Vagina (tissue), 2 donors: ENCODE data around the gene MB. TPM values are rescaled to one million over a fixed set of nuclear protein-coding genes. Genes with fewer than 3 reads are reported as not detected.

Source experiments
- DNase-seq, 2 donors: peaks; one replicate each; pipeline ENCODE4 v3.0.0-alpha.2; 2017; ENCODE audit errors: extremely low spot score in 2 of 2
- H3K27ac ChIP-seq: fragments of 200-600 bp; sonication (generic); one replicate; pipeline ENCODE4 v1.5.1; 2019
- H3K27me3 ChIP-seq: fragments of 200-600 bp; sonication (generic); one replicate; pipeline ENCODE4 v1.5.1; 2019
- H3K36me3 ChIP-seq, 2 donors: fragments of 200-600 bp; sonication (generic); one replicate each; pipeline ENCODE4 v1.5.1; 2017 to 2019
- H3K4me1 ChIP-seq: fragments of 200-600 bp; sonication (generic); one replicate; pipeline ENCODE4 v1.5.1; 2019
- H3K4me3 ChIP-seq, 2 donors: fragments of 200-600 bp; sonication (generic); 1 replicate in 1 of 2; 2 replicates in 1 of 2; pipeline ENCODE4 v1.5.1; 2016 to 2019
- H3K9me3 ChIP-seq: fragments of 200-600 bp; sonication (generic); one replicate; pipeline ENCODE4 v1.5.1; 2019
- CTCF ChIP-seq, 3 experiments: fragments of 450-650 bp in 2 of 3; fragments of 200-600 bp in 1 of 3; sonication (generic) in 1 of 3; IDR thresholded peaks; one replicate each; pipeline ENCODE4 v1.5.1; 2017 to 2019; ENCODE audit warnings: antibody characterized with exemption in 3 of 3, mild to moderate bottlenecking in 2 of 3, moderate library complexity in 2 of 3
- POLR2A ChIP-seq, 2 donors: fragments of 450-650 bp; IDR thresholded peaks; one replicate each; pipeline ENCODE4 v1.6.1; 2017; ENCODE audit warnings: antibody characterized with exemption in 2 of 2, mild to moderate bottlenecking in 2 of 2, moderate library complexity in 2 of 2
- POLR2AphosphoS5 ChIP-seq, 2 donors: sonication (generic); formaldehyde crosslinking; IDR thresholded peaks; one replicate each; pipeline ENCODE4 v1.9.0; 2017; ENCODE audit warnings: antibody characterized with exemption in 2 of 2, mild to moderate bottlenecking in 2 of 2, low read depth in 1 of 2; ENCODE audit not compliant: insufficient read depth in 1 of 2
- intact Hi-C: fragments of 100-400 bp; cut with DNase I; formaldehyde crosslinking; loops from one replicate; pipeline ENCODE4 v1.15.1; 2023
- total RNA-seq: library from RNA; depleted of rRNA; stranded (reverse); fragments of >200 nt; gene quantifications from one replicate; pipeline ENCODE4 v1.2.3, GENCODE V29; 2016

The MB gene
- total RNA-seq, 1 donor from 2014 or later: not detected

- no peak for DNase-seq
- intact Hi-C loops: no loop called here
- Histone ChIP-seq H3K4me3 (no peak overlapping the region), H3K27ac (no peak overlapping the region), H3K27me3 (no peaks in the 10 kb centered on the region), H3K4me1 (no peaks in the 10 kb centered on the region), H3K36me3 (no peaks in the 10 kb centered on the region), H3K9me3 (no peaks in the 10 kb centered on the region)
- TF ChIP-seq POLR2A (IDR thresholded peaks at IDR 0.05) (no peak), POLR2AphosphoS5 (IDR thresholded peaks at IDR 0.05; ENCODE audit: insufficient read depth in 1 of 2, low read depth in 1 of 2) (no peak), CTCF (IDR thresholded peaks at IDR 0.05) (no peak)
Observed at GRCh38 chr22:35610741-35611140, 6.4 kb downstream of the MB start.

- intact Hi-C loops: no loop called here
Observed at GRCh38 chr22:35609761-35610160, 7.4 kb downstream of the MB start.

GRCh38 chr22:35609261-35609660 lies 7.9 kb downstream of the MB start:
- Histone ChIP-seq H3K4me3 (no peak overlapping the region), H3K9me3 (no peaks in the 10 kb centered on the region), H3K27ac (no peak overlapping the region), H3K4me1 (no peaks in the 10 kb centered on the region), H3K27me3 (no peaks in the 10 kb centered on the region), H3K36me3 (no peaks in the 10 kb centered on the region)
- DNase-seq: no peak
- TF ChIP-seq POLR2A (IDR thresholded peaks at IDR 0.05) (no peak), CTCF (IDR thresholded peaks at IDR 0.05) (no peak), POLR2AphosphoS5 (IDR thresholded peaks at IDR 0.05; ENCODE audit: insufficient read depth in 1 of 2, low read depth in 1 of 2) (no peak)
- intact Hi-C loops: no loop called here

More at GRCh38 chr22:35609761-35610160, 7.4 kb downstream of the MB start:
- Histone ChIP-seq H3K27ac (no peak overlapping the region), H3K36me3 (no peaks in the 10 kb centered on the region), H3K4me3 (no peak overlapping the region), H3K4me1 (no peaks in the 10 kb centered on the region), H3K27me3 (no peaks in the 10 kb centered on the region), H3K9me3 (no peaks in the 10 kb centered on the region)
- no peak for DNase-seq
- TF ChIP-seq CTCF (IDR thresholded peaks at IDR 0.05) (no peak), POLR2AphosphoS5 (IDR thresholded peaks at IDR 0.05; ENCODE audit: insufficient read depth in 1 of 2, low read depth in 1 of 2) (no peak), POLR2A (IDR thresholded peaks at IDR 0.05) (no peak)

GRCh38 chr22:35608088-35608487 lies 9.0 kb downstream of the MB start:
- H3K27ac ChIP-seq: no peak overlapping the region
- H3K4me3 ChIP-seq: no peak overlapping the region
- no peak for DNase-seq
- no peak for TF ChIP-seq POLR2A (IDR thresholded peaks at IDR 0.05)
- TF ChIP-seq CTCF (IDR thresholded peaks at IDR 0.05): no peak
- no peak for TF ChIP-seq POLR2AphosphoS5 (IDR thresholded peaks at IDR 0.05; ENCODE audit: insufficient read depth in 1 of 2, low read depth in 1 of 2)
- H3K27me3 ChIP-seq: no peaks in the 10 kb centered on the region
- intact Hi-C loops: no loop called here
- no peaks in the 10 kb centered on the region for H3K9me3 ChIP-seq
- no peaks in the 10 kb centered on the region for H3K36me3 ChIP-seq
- H3K4me1 ChIP-seq: no peaks in the 10 kb centered on the region

- no peaks in the 10 kb centered on the region for H3K36me3 ChIP-seq
- H3K9me3 ChIP-seq: no peaks in the 10 kb centered on the region
- no peaks in the 10 kb centered on the region for H3K4me1 ChIP-seq
- intact Hi-C loops: no loop called here
- no peak overlapping the region for H3K4me3 ChIP-seq
- TF ChIP-seq POLR2AphosphoS5 (IDR thresholded peaks at IDR 0.05; ENCODE audit: insufficient read depth in 1 of 2, low read depth in 1 of 2) (no peak), POLR2A (IDR thresholded peaks at IDR 0.05) (no peak), CTCF (IDR thresholded peaks at IDR 0.05) (no peak)
- no peaks in the 10 kb centered on the region for H3K27me3 ChIP-seq
- DNase-seq: no peak
- no peak overlapping the region for H3K27ac ChIP-seq
Observed at GRCh38 chr22:35606916-35607315, 10.2 kb downstream of the MB start.
